Mammary epithelial cell (primary cell): ENCODE results near the gene LILRB3.
"Not testable (repeated sequence)": the region's sequence is repeated elsewhere in the genome, so short reads cannot be mapped to it uniquely, and the experiment has no call there.

Source experiments
- CTCF ChIP-seq, 2 donors: IDR thresholded peaks in 1 of 2; conservative IDR thresholded peaks in 1 of 2; 2 replicates each; pipeline ENCODE4 v1.5.1; 2011 to 2012; ENCODE audit warnings: inconsistent platforms in 2 of 2, low read length in 2 of 2, mild to moderate bottlenecking in 2 of 2, control low read depth in 1 of 2, low read depth in 1 of 2; ENCODE audit not compliant: insufficient read depth in 1 of 2; ENCODE audit errors: extremely low read depth in 1 of 2
- EZH2 ChIP-seq: IDR thresholded peaks from 2 replicates; pipeline ENCODE4 v1.6.1; 2012; ENCODE audit warnings: low read length, inconsistent platforms, borderline replicate concordance

- TF ChIP-seq CTCF (conservative IDR thresholded peaks at IDR 0.05 in 1 of 2, IDR thresholded peaks at IDR 0.05 in 1 of 2; ENCODE audit: extremely low read depth in 1 of 2, insufficient read depth in 1 of 2, low read depth in 1 of 2, low read length in 2 of 2); EZH2: not testable (repeated sequence)
Measured at GRCh38 chr19:54171736-54172431, 50.9 kb downstream of the LILRB3 start.
